A549 (cell line): ENCODE measurements around the gene OMP. TPM values are rescaled to one million over a fixed set of nuclear protein-coding genes. Genes with fewer than 3 reads are reported as not detected.
"Not testable (repeated sequence)": the region's sequence is repeated elsewhere in the genome, so short reads cannot be mapped to it uniquely, and the experiment has no call there.

ENCODE experiments used
- ATAC-seq, 2 experiments: fragments of 200-7000 bp in 1 of 2; fragments of >200 bp in 1 of 2; cut with Nextera tagmentation in 1 of 2; cut with Tn5 transposase in 1 of 2; 3 replicates each; pipeline versions ENCODE4 v1.8.0 to v1.9.1; 2018 to 2020; ENCODE audit warnings: mild to moderate bottlenecking in 1 of 2, moderate library complexity in 1 of 2
- CTCF ChIA-PET: fragments of 300-600 bp; sonication (Branson Sonifier 250); formaldehyde crosslinking; extraction: SDS; loops from one replicate; lab custom pipeline; 2021; ENCODE audit warnings: antibody characterized with exemption, inconsistent platforms; lab: Yijun Ruan, JAX
- POLR2A ChIA-PET: fragments of 350-600 bp; formaldehyde crosslinking; extraction: SDS; loops from one replicate; lab custom pipeline; 2021; ENCODE audit warnings: antibody characterized with exemption, inconsistent platforms; lab: Yijun Ruan, JAX
- DNase-seq, 2 experiments: peaks; one replicate each; pipeline versions ENCODE4 v3.0.0 to v3.0.0-alpha.2; 2011 to 2016; ENCODE audit warnings: low read depth in 1 of 2, low spot score in 1 of 2
- FAIRE-seq: peaks from 2 replicates; lab custom pipeline; 2011; peaks lifted over from hg19 to GRCh38; lab: Jason Lieb, UNC
- H3K27ac ChIP-seq, 2 experiments: fragments of >200 bp; sonication (Bioruptor Twin); formaldehyde crosslinking; 3 replicates each; pipeline ENCODE4 v1.5.1; 2016 to 2017
- H3K4me1 ChIP-seq: fragments of >200 bp; sonication (Bioruptor Twin); formaldehyde crosslinking; 3 replicates; pipeline ENCODE4 v1.6.1; 2016
- H3K4me2 ChIP-seq: fragments of >200 bp; sonication (Bioruptor Twin); formaldehyde crosslinking; 3 replicates; pipeline ENCODE4 v1.6.1; 2016
- H3K4me3 ChIP-seq: fragments of >200 bp; sonication (Bioruptor Twin); formaldehyde crosslinking; 3 replicates; pipeline ENCODE4 v1.5.1; 2016
- H3K9me3 ChIP-seq: fragments of >200 bp; sonication (Bioruptor Twin); formaldehyde crosslinking; 3 replicates; pipeline ENCODE4 v1.6.1; 2016
- BHLHE40 ChIP-seq: IDR thresholded peaks from 2 replicates; pipeline ENCODE4 v1.6.1; 2012; ENCODE audit warnings: low read depth, low read length, inconsistent platforms
- EHF ChIP-seq: fragments of 250-450 bp; sonication (Bioruptor Pico); IDR thresholded peaks from 2 replicates; pipeline ENCODE4 v1.5.0; 2020; ENCODE audit warnings: mild to moderate bottlenecking
- HDAC2 ChIP-seq: fragments of 200-600 bp; sonication (generic); IDR thresholded peaks from 2 replicates; pipeline ENCODE4 v1.6.1; 2016
- HEYL ChIP-seq: fragments of 250-450 bp; sonication (Bioruptor Pico); IDR thresholded peaks from 2 replicates; pipeline ENCODE4 v1.8.0; 2021; ENCODE audit warnings: mild to moderate bottlenecking, moderate library complexity
- HOXA7 ChIP-seq: fragments of 250-450 bp; sonication (Bioruptor Pico); IDR thresholded peaks from 2 replicates; pipeline ENCODE4 v1.5.0; 2020; ENCODE audit warnings: mild to moderate bottlenecking, moderate library complexity
- HOXB13 ChIP-seq: fragments of 250-450 bp; sonication (Bioruptor Pico); IDR thresholded peaks from 2 replicates; pipeline ENCODE4 v1.5.0; 2020; ENCODE audit warnings: low read depth, mild to moderate bottlenecking, moderate library complexity
- HOXB5 ChIP-seq: fragments of 250-450 bp; sonication (Bioruptor Pico); IDR thresholded peaks from 2 replicates; pipeline ENCODE4 v1.5.0; 2020; ENCODE audit warnings: mild to moderate bottlenecking, moderate library complexity
- JUN ChIP-seq, 2 experiments: fragments of >200 bp; sonication (Bioruptor Twin); formaldehyde crosslinking; IDR thresholded peaks; 2 replicates in 1 of 2; 3 replicates in 1 of 2; pipeline ENCODE4 v1.6.1; 2016 to 2017
- KDM1A ChIP-seq: fragments of 200-600 bp; sonication (generic); IDR thresholded peaks from 2 replicates; pipeline ENCODE4 v1.6.1; 2016; ENCODE audit warnings: low read depth, mild to moderate bottlenecking
- MAFK ChIP-seq: fragments of 450-650 bp; IDR thresholded peaks from 2 replicates; pipeline ENCODE4 v1.6.1; 2014; ENCODE audit not compliant: partially characterized antibody
- MYC ChIP-seq: IDR thresholded peaks from 2 replicates; pipeline ENCODE4 v1.6.1; 2012; ENCODE audit warnings: mild to moderate bottlenecking, inconsistent platforms, low read length, improper control_type of control experiment, borderline replicate concordance
- NPAS2 ChIP-seq: fragments of 250-450 bp; sonication (Bioruptor Pico); IDR thresholded peaks from 2 replicates; pipeline ENCODE4 v1.8.0; 2022; ENCODE audit warnings: mild to moderate bottlenecking, moderate library complexity, borderline replicate concordance
- NR3C1 ChIP-seq: fragments of >200 bp; sonication (Bioruptor Twin); formaldehyde crosslinking; IDR thresholded peaks from 3 replicates; pipeline ENCODE4 v1.6.1; 2017
- RARB ChIP-seq: fragments of 250-450 bp; sonication (Bioruptor Pico); IDR thresholded peaks from 2 replicates; pipeline ENCODE4 v1.8.0; 2021; ENCODE audit warnings: mild to moderate bottlenecking, moderate library complexity
- RNF2 ChIP-seq: fragments of 200-600 bp; sonication (generic); IDR thresholded peaks from 2 replicates; pipeline ENCODE4 v1.6.1; 2016; ENCODE audit warnings: low read depth, mild to moderate bottlenecking, antibody characterized with exemption, moderate library complexity, borderline replicate concordance
- SMC3 ChIP-seq: fragments of >200 bp; sonication (Bioruptor Twin); formaldehyde crosslinking; IDR thresholded peaks from 3 replicates; pipeline ENCODE4 v1.6.1; 2018; ENCODE audit warnings: inconsistent platforms
- SREBF2 ChIP-seq: fragments of 450-650 bp; IDR thresholded peaks from 2 replicates; pipeline ENCODE4 v1.6.1; 2014; ENCODE audit warnings: mild to moderate bottlenecking, moderate library complexity
- ZSCAN20 ChIP-seq: fragments of 250-450 bp; sonication (Bioruptor Pico); IDR thresholded peaks from 2 replicates; pipeline ENCODE4 v1.8.0; 2022; ENCODE audit warnings: mild to moderate bottlenecking, moderate library complexity
- WGBS: methylation state at CpG from one replicate; pipeline ENCODE4 v1.1.6; 2017; ENCODE audit errors: missing lambda C conversion rate; 5-methylcytosine and 5-hydroxymethylcytosine counted together
- polyA plus RNA-seq, 4 experiments: library from polyadenylated mRNA; depleted of rRNA in 3 of 4; stranded (reverse); fragments of >200 nt; fragmentation: RNase III in 1 of 4; extraction: RNeasy Plus Mini Kit Qiagen cat#74134 plus additional on column Dnase treatment in 1 of 4; gene quantifications; 2 replicates in 3 of 4; 3 replicates in 1 of 4; pipeline ENCODE4 v1.2.3, GENCODE V29; 2011 to 2017
- TF ChIP-seq, protein P1 (sequence below): fragments of >200 bp; sonication (Bioruptor Twin); formaldehyde crosslinking; IDR thresholded peaks from 2 replicates; pipeline ENCODE4 v1.6.1; 2016
- TF ChIP-seq, protein P2 (sequence below): fragments of >200 bp; sonication (Bioruptor Twin); formaldehyde crosslinking; IDR thresholded peaks from 3 replicates; pipeline ENCODE4 v1.5.1; 2016
- TF ChIP-seq, protein P3 (sequence below): fragments of 150-350 bp; IDR thresholded peaks from 2 replicates; pipeline ENCODE4 v1.6.1; 2014; ENCODE audit warnings: low read depth, mild to moderate bottlenecking, low read length
- TF ChIP-seq, protein P4 (sequence below): fragments of 450-650 bp; IDR thresholded peaks from 2 replicates; pipeline ENCODE4 v1.6.1; 2014; ENCODE audit warnings: antibody characterized with exemption
- TF ChIP-seq, protein P5 (sequence below): IDR thresholded peaks from 2 replicates; pipeline ENCODE4 v1.6.1; 2012
- TF ChIP-seq, protein P6 (sequence below): fragments of 200-600 bp; sonication (generic); IDR thresholded peaks from 2 replicates; pipeline ENCODE4 v1.6.1; 2016; ENCODE audit warnings: antibody characterized with exemption, mild to moderate bottlenecking, moderate library complexity
- TF ChIP-seq, protein P7 (sequence below): IDR thresholded peaks from 2 replicates; pipeline ENCODE4 v1.6.1; 2012; ENCODE audit warnings: low read depth, borderline replicate concordance

The OMP gene
- polyA plus RNA-seq, 2 of the 4 experiments (the other 2 are of a cell fraction), result not detected

DNA sequence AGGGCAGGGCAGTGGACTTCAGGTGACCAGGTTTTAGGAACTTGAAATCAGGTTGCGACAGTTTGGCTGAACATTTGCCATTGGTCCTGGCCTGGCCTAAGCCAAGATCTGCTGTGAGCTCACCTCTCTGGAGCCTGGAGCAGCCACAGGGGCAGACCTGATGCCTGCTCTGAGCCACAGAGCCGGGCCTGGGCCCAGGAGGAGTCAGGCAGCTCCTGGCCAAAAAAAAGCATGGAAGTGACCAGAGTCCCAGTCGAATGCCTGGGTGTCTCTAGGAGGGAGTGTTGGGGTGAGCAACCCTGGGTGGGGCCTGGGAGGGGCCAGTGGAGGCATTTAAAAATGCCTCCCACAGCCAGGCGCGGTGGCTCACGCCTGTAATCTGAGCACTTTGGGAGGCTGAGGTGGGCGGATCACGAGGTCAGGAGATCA is 6.0 kb upstream of the OMP start:
- FAIRE-seq (no peak), DNase-seq (no peak), ATAC-seq (no peak)
- 80% methylated on average over 8 of the region's 8 CpGs for WGBS
- no peaks in the 10 kb centered on the region for H3K4me1 ChIP-seq
- no peak overlapping the region for H3K27ac ChIP-seq
- ChIA-PET CTCF (interaction anchor here (0.7 to 11.6 kb wide), 3 partner anchors 15 to 34 kb away, joined by 3 to 290 read pairs (median 95); partner anchors contain the start of gene OMP), POLR2A (no interaction called here)
- H3K4me3 ChIP-seq, result no peak overlapping the region
- TF ChIP-seq SREBF2, result no peak
- no peak for TF ChIP-seq KDM1A
- TF ChIP-seq NR3C1, result no peak
- TF ChIP-seq, protein P1, sequence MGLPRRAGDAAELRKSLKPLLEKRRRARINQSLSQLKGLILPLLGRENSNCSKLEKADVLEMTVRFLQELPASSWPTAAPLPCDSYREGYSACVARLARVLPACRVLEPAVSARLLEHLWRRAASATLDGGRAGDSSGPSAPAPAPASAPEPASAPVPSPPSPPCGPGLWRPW, result no peak
- TF ChIP-seq, protein P2, sequence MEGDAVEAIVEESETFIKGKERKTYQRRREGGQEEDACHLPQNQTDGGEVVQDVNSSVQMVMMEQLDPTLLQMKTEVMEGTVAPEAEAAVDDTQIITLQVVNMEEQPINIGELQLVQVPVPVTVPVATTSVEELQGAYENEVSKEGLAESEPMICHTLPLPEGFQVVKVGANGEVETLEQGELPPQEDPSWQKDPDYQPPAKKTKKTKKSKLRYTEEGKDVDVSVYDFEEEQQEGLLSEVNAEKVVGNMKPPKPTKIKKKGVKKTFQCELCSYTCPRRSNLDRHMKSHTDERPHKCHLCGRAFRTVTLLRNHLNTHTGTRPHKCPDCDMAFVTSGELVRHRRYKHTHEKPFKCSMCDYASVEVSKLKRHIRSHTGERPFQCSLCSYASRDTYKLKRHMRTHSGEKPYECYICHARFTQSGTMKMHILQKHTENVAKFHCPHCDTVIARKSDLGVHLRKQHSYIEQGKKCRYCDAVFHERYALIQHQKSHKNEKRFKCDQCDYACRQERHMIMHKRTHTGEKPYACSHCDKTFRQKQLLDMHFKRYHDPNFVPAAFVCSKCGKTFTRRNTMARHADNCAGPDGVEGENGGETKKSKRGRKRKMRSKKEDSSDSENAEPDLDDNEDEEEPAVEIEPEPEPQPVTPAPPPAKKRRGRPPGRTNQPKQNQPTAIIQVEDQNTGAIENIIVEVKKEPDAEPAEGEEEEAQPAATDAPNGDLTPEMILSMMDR, result no peak
- no peak for TF ChIP-seq RNF2
- no peak for TF ChIP-seq SMC3
- TF ChIP-seq HOXB13 (CRISPR knock-in tag), result no peak
- TF ChIP-seq JUN (IDR thresholded peaks at IDR 0.05), result no peak
- TF ChIP-seq ZSCAN20, result no peak
- no peak for TF ChIP-seq HOXB5 (CRISPR knock-in tag)
- TF ChIP-seq RARB, result no peak
- TF ChIP-seq MYC, result no peak
- TF ChIP-seq HOXA7, result no peak
- no peak for TF ChIP-seq HEYL
- no peak for TF ChIP-seq EHF
- no peak for TF ChIP-seq MAFK
- no peak overlapping the region for H3K4me2 ChIP-seq
- H3K9me3 ChIP-seq, result no peaks in the 10 kb centered on the region

DNA sequence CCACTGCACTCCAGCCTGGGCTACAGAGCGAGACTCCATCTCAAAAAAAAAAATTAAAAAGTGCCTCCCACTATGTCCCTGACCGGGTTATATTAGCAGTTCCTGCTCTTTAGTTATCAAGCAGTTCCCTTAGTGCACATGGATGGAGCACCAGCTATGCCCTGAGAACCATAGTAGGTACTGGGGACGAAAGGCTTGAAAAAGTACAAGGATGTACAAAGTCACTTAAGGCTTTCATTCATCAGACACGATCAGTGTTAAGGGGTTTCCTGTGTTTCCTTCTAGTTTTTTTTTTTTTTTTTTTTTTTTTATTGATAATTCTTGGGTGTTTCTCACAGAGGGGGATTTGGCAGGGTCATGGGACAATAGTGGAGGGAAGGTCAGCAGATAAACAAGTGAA is 5.5 kb upstream of the OMP start:
- H3K9me3 ChIP-seq, H3K4me2 ChIP-seq, FAIRE-seq, POLR2A ChIA-PET, DNase-seq, H3K4me1 ChIP-seq, H3K4me3 ChIP-seq, ATAC-seq, H3K27ac ChIP-seq: not testable (repeated sequence)
- CTCF ChIA-PET, result interaction anchor here (9.5 to 11.6 kb wide), 2 partner anchors 14 to 16 kb away, joined by 95 to 290 read pairs; partner anchors contain the start of gene OMP
- WGBS, result 78% methylated on average over 4 of the region's 4 CpGs

DNA sequence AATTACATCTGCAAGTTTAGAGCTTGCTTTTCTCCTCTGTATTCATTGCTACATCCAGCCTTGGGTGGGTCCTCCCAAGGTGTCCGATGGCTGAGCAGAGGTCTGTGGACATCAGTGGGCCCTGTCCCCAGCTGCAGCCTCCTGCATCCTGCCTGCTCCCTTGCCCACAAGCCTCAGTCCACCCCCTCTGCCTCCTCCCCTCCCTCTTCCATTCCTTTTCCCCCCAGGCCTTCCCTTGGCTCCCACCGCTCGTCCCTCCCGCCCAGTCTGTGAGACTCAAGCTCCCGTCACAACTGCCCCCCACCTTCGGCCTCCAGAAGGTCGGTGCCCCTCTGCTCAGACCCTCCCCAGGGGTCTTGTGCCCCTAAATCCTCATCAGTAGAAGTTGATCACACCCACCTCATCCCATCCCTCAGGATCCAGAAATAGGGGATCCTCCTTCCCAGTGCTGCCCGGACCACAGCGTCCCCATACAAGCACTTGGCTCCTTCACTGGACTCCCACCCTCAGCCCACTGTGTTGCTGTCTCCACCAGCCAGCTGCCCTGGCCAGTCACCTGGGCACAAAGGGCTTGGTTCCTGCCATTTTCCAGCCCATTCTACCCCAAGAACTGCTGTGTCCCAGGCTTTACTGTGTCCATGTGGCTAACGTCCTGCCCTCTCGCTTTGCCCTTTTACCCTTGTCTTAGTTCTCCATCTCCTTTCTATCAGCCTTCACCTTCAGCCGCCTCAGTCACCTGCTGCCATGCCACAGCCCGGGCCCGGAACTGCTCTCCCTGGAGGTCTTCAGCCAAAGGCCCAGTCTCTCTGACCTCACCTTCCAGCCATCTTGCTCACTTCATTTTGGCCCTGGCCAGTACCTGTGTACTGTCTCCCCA is 2.2 kb upstream of the OMP start:
- POLR2A ChIA-PET, result no interaction called here
- FAIRE-seq, result no peak
- TF ChIP-seq, protein P3, sequence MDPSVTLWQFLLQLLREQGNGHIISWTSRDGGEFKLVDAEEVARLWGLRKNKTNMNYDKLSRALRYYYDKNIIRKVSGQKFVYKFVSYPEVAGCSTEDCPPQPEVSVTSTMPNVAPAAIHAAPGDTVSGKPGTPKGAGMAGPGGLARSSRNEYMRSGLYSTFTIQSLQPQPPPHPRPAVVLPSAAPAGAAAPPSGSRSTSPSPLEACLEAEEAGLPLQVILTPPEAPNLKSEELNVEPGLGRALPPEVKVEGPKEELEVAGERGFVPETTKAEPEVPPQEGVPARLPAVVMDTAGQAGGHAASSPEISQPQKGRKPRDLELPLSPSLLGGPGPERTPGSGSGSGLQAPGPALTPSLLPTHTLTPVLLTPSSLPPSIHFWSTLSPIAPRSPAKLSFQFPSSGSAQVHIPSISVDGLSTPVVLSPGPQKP, result no peak
- TF ChIP-seq, protein P4, sequence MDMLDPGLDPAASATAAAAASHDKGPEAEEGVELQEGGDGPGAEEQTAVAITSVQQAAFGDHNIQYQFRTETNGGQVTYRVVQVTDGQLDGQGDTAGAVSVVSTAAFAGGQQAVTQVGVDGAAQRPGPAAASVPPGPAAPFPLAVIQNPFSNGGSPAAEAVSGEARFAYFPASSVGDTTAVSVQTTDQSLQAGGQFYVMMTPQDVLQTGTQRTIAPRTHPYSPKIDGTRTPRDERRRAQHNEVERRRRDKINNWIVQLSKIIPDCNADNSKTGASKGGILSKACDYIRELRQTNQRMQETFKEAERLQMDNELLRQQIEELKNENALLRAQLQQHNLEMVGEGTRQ, result no peak
- TF ChIP-seq, protein P5, sequence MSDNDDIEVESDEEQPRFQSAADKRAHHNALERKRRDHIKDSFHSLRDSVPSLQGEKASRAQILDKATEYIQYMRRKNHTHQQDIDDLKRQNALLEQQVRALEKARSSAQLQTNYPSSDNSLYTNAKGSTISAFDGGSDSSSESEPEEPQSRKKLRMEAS, result no peak
- TF ChIP-seq HDAC2 (no peak), SMC3 (no peak), EHF (no peak), BHLHE40 (no peak), NPAS2 (CRISPR knock-in tag) (no peak)
- TF ChIP-seq, protein P6, sequence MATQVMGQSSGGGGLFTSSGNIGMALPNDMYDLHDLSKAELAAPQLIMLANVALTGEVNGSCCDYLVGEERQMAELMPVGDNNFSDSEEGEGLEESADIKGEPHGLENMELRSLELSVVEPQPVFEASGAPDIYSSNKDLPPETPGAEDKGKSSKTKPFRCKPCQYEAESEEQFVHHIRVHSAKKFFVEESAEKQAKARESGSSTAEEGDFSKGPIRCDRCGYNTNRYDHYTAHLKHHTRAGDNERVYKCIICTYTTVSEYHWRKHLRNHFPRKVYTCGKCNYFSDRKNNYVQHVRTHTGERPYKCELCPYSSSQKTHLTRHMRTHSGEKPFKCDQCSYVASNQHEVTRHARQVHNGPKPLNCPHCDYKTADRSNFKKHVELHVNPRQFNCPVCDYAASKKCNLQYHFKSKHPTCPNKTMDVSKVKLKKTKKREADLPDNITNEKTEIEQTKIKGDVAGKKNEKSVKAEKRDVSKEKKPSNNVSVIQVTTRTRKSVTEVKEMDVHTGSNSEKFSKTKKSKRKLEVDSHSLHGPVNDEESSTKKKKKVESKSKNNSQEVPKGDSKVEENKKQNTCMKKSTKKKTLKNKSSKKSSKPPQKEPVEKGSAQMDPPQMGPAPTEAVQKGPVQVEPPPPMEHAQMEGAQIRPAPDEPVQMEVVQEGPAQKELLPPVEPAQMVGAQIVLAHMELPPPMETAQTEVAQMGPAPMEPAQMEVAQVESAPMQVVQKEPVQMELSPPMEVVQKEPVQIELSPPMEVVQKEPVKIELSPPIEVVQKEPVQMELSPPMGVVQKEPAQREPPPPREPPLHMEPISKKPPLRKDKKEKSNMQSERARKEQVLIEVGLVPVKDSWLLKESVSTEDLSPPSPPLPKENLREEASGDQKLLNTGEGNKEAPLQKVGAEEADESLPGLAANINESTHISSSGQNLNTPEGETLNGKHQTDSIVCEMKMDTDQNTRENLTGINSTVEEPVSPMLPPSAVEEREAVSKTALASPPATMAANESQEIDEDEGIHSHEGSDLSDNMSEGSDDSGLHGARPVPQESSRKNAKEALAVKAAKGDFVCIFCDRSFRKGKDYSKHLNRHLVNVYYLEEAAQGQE, result no peak
- TF ChIP-seq, protein P7, sequence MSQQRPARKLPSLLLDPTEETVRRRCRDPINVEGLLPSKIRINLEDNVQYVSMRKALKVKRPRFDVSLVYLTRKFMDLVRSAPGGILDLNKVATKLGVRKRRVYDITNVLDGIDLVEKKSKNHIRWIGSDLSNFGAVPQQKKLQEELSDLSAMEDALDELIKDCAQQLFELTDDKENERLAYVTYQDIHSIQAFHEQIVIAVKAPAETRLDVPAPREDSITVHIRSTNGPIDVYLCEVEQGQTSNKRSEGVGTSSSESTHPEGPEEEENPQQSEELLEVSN, result no peak

More for the DNA sequence above, 2.2 kb upstream of the OMP start:
- ATAC-seq (no peak), DNase-seq (no peak)
- WGBS, result 87% methylated on average over 14 of the region's 14 CpGs
- H3K4me3 ChIP-seq, result no peak overlapping the region
- no peaks in the 10 kb centered on the region; the same call in 2 of the 3 replicates for H3K4me1 ChIP-seq
- H3K4me2 ChIP-seq, result no peak overlapping the region
- no peaks in the 10 kb centered on the region for H3K9me3 ChIP-seq
- CTCF ChIA-PET, result interaction anchor here (0.9 to 23.6 kb wide), 8 partner anchors 9 to 448 kb away, joined by 3 to 290 read pairs (median 6); no protein-coding TSS in a partner anchor
- no peak overlapping the region for H3K27ac ChIP-seq
